Endothelial cell of umbilical vein (primary cell): ENCODE measurements around the gene EEF1G. TPM values are rescaled to one million over a fixed set of nuclear protein-coding genes. Genes with fewer than 3 reads are reported as not detected.

Experiments used
- BruUV-seq: library from RNA; stranded (reverse); fragments of 400-500 nt; replicated peaks from 2 replicates; lab custom pipeline; 2021; lab: Mats Ljungman, UMichigan
- CTCF ChIA-PET: fragments of 300-600, 350-600 bp; sonication (Branson Sonifier 250); formaldehyde crosslinking; loops from one replicate; lab custom pipeline; 2021; ENCODE audit warnings: antibody characterized with exemption, inconsistent platforms; lab: Charles Lee
- POLR2A ChIA-PET: fragments of 300-600, 350-600 bp; sonication (Branson Sonifier 250); formaldehyde crosslinking; loops from one replicate; lab custom pipeline; 2021; ENCODE audit warnings: antibody characterized with exemption, inconsistent platforms; lab: Charles Lee
- DNase-seq: peaks from one replicate; pipeline ENCODE4 v3.0.0-alpha.2; 2011; ENCODE audit warnings: low read depth, low spot score
- FAIRE-seq: peaks from 2 replicates; lab custom pipeline; 2011; peaks lifted over from hg19 to GRCh38; lab: Jason Lieb, UNC
- H2AFZ ChIP-seq: 2 replicates; pipeline ENCODE4 v1.6.0; 2012; ENCODE audit warnings: low read depth, low read length, control low read depth, inconsistent platforms
- H3K27ac ChIP-seq: 2 replicates; pipeline ENCODE4 v1.5.1; 2011; ENCODE audit warnings: low read depth, mild to moderate bottlenecking, control low read depth, low read length, moderate library complexity; ENCODE audit not compliant: insufficient read depth
- H3K27me3 ChIP-seq, 2 experiments: 2 replicates each; pipeline versions ENCODE4 v1.6.0 to v1.6.1; 2011; ENCODE audit warnings: low read length in 2 of 2, mixed read lengths in 1 of 2; ENCODE audit not compliant: control insufficient read depth in 2 of 2, insufficient read depth in 2 of 2
- H3K36me3 ChIP-seq, 2 experiments: 2 replicates in 1 of 2; 3 replicates in 1 of 2; pipeline ENCODE4 v1.5.1; 2011; ENCODE audit warnings: low read length in 2 of 2, mild to moderate bottlenecking in 1 of 2, moderate library complexity in 1 of 2; ENCODE audit not compliant: control insufficient read depth in 2 of 2, insufficient read depth in 2 of 2; ENCODE audit errors: extremely low read depth in 1 of 2
- H3K4me1 ChIP-seq: 3 replicates; pipeline ENCODE4 v1.5.1; 2011; ENCODE audit warnings: mild to moderate bottlenecking, low read length; ENCODE audit not compliant: control insufficient read depth, insufficient read depth; ENCODE audit errors: extremely low read depth
- H3K4me2 ChIP-seq: 2 replicates; pipeline ENCODE4 v1.6.1; 2011; ENCODE audit warnings: low read length, control low read depth, mixed read lengths; ENCODE audit not compliant: insufficient read depth
- H3K4me3 ChIP-seq, 3 experiments: fragments of 200-600 bp in 1 of 3; sonication (generic), shearing (Covaris generic) in 1 of 3; replicated peaks in 1 of 3; 2 replicates each; pipeline ENCODE4 v1.5.1; 2011 to 2016; ENCODE audit warnings: control low read depth in 3 of 3, low read length in 3 of 3, mild to moderate bottlenecking in 2 of 3, inconsistent platforms in 1 of 3, low read depth in 1 of 3, moderate library complexity in 1 of 3; ENCODE audit not compliant: insufficient read depth in 1 of 3
- H3K79me2 ChIP-seq: 2 replicates; pipeline ENCODE4 v1.6.0; 2012; ENCODE audit warnings: low read length, inconsistent platforms; ENCODE audit not compliant: control insufficient read depth, insufficient read depth
- H3K9ac ChIP-seq: replicated peaks from 2 replicates; pipeline ENCODE3; 2011; ENCODE audit warnings: low read length, control low read depth; ENCODE audit not compliant: insufficient read depth; ENCODE audit errors: extremely low read depth
- H3K9me1 ChIP-seq: replicated peaks from 3 replicates; pipeline ENCODE4 v1.6.0; 2011; ENCODE audit warnings: mild to moderate bottlenecking, low read length; ENCODE audit not compliant: control insufficient read depth, insufficient read depth; ENCODE audit errors: extremely low read depth
- H3K9me3 ChIP-seq: replicated peaks from 2 replicates; pipeline ENCODE4 v1.5.1; 2012; ENCODE audit warnings: low read length, inconsistent platforms; ENCODE audit not compliant: control insufficient read depth, insufficient read depth
- H4K20me1 ChIP-seq: replicated peaks from 2 replicates; pipeline ENCODE3; 2011; ENCODE audit warnings: mild to moderate bottlenecking, low read length; ENCODE audit not compliant: control insufficient read depth, insufficient read depth; ENCODE audit errors: extremely low read depth
- EZH2 ChIP-seq: IDR thresholded peaks from 2 replicates; pipeline ENCODE4 v1.6.1; 2012; ENCODE audit warnings: borderline replicate concordance, low read depth, mild to moderate bottlenecking, moderate library complexity, low read length, inconsistent platforms; ENCODE audit not compliant: severe bottlenecking
- GATA2 ChIP-seq: IDR thresholded peaks from 2 replicates; pipeline ENCODE4 v1.7.0; 2011; ENCODE audit warnings: low read depth, mild to moderate bottlenecking, moderate library complexity, mixed read lengths, low read length; ENCODE audit not compliant: insufficient read length, insufficient read depth
- MYC ChIP-seq: IDR thresholded peaks from one replicate; pipeline ENCODE4 v1.6.1; 2011; ENCODE audit warnings: mild to moderate bottlenecking, low read depth, low read length
- POLR2A ChIP-seq: IDR thresholded peaks from 2 replicates; pipeline ENCODE4 v1.6.1; 2012; ENCODE audit warnings: low read depth, mild to moderate bottlenecking, control low read depth, low read length
- dilution Hi-C: fragments of 300-500 bp; cut with MboI; formaldehyde crosslinking; loops from one replicate; pipeline ENCODE4 v1.15.0; 2019; ENCODE audit warnings: low sequenced_read_pairs; ENCODE audit not compliant: extremely low pct_ligation_motif_present
- intact Hi-C: fragments of 100-400 bp; cut with micrococcal nuclease; formaldehyde crosslinking; loops from one replicate; pipeline ENCODE4 v1.10.0; 2022
- polyA plus RNA-seq, 4 experiments: library from polyadenylated mRNA; depleted of rRNA in 3 of 4; stranded (reverse) in 3 of 4; unstranded in 1 of 4; fragments of >200 nt; gene quantifications; 2 replicates each; pipeline versions ENCODE4 v1.2.1 to v1.2.3, GENCODE V29; 2011 to 2012; ENCODE audit warnings: missing spikeins in 1 of 4
- total RNA-seq: library from RNA; stranded (reverse); gene quantifications from 2 replicates; pipeline ENCODE4 v1.2.3, GENCODE V29; 2021
- TF ChIP-seq, protein P1 (sequence below), 2 donors: IDR thresholded peaks; 1 replicate in 1 of 2; 2 replicates in 1 of 2; pipeline ENCODE4 v1.5.1; 2011; ENCODE audit warnings: low read length in 2 of 2, mild to moderate bottlenecking in 2 of 2, moderate library complexity in 2 of 2, control low read depth in 1 of 2, inconsistent platforms in 1 of 2, low read depth in 1 of 2; ENCODE audit not compliant: insufficient read depth in 1 of 2; ENCODE audit errors: extremely low read depth in 1 of 2
- TF ChIP-seq, protein P2 (sequence below): IDR thresholded peaks from 2 replicates; pipeline ENCODE4 v1.6.1; 2011; ENCODE audit not compliant: insufficient read depth, insufficient read length

Gene EEF1G
- total and polyA plus RNA-seq, 2 donors (not counting 3 experiments of a cell fraction or from before 2014, with no cell fraction given): 1,341 to 2,133 TPM

DNA sequence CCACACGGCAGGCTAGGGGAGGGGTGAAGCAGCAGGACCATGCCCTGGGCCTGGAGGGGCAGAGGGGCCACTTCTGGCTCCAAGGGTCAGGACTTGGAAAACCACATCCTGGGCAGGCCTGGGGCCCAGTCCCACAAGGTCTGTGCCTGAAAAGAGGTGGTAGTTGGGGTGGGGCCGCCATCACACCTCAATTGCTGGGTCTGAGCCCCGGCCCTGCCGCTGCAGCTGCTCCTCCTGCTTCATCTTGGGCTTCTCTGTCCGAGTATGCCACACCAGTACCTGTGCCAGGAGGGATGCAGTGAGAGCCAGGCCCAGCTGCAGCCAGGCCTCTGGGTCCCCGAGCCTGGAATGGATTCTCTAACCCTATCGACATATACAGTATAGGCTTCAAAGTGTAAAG, 41.8 kb upstream of the EEF1G start:
- H3K9me3 ChIP-seq: no peaks in the 10 kb centered on the region
- ChIA-PET CTCF (no interaction called here), POLR2A (no interaction called here)
- dilution Hi-C loops: no loop called here
- H3K9ac ChIP-seq: no peak overlapping the region
- H3K27me3 ChIP-seq: no peaks in the 10 kb centered on the region
- no peak for TF ChIP-seq EZH2
- no peak for TF ChIP-seq GATA2
- TF ChIP-seq, protein P1, sequence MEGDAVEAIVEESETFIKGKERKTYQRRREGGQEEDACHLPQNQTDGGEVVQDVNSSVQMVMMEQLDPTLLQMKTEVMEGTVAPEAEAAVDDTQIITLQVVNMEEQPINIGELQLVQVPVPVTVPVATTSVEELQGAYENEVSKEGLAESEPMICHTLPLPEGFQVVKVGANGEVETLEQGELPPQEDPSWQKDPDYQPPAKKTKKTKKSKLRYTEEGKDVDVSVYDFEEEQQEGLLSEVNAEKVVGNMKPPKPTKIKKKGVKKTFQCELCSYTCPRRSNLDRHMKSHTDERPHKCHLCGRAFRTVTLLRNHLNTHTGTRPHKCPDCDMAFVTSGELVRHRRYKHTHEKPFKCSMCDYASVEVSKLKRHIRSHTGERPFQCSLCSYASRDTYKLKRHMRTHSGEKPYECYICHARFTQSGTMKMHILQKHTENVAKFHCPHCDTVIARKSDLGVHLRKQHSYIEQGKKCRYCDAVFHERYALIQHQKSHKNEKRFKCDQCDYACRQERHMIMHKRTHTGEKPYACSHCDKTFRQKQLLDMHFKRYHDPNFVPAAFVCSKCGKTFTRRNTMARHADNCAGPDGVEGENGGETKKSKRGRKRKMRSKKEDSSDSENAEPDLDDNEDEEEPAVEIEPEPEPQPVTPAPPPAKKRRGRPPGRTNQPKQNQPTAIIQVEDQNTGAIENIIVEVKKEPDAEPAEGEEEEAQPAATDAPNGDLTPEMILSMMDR (IDR thresholded peaks at IDR 0.05; ENCODE audit: extremely low read depth in 1 of 2, insufficient read depth in 1 of 2, low read depth in 1 of 2, low read length in 2 of 2): no peak
- TF ChIP-seq, protein P2, sequence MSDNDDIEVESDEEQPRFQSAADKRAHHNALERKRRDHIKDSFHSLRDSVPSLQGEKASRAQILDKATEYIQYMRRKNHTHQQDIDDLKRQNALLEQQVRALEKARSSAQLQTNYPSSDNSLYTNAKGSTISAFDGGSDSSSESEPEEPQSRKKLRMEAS: no peak
- TF ChIP-seq MYC: no peak
- no peak for TF ChIP-seq POLR2A
- intact Hi-C loops: no loop called here
- no peak overlapping the region for H3K4me3 ChIP-seq
- H4K20me1 ChIP-seq: no peaks in the 10 kb centered on the region
- no peak overlapping the region for H2AFZ ChIP-seq
- H3K36me3 ChIP-seq: peaks cover 0 to 6% of the 10 kb centered on the region in 2 experiments
- H3K4me2 ChIP-seq: no peak overlapping the region
- no TSS peak for BruUV-seq
- no peak overlapping the region for H3K27ac ChIP-seq
- FAIRE-seq (no peak), DNase-seq (no peak)
- H3K9me1 ChIP-seq: no peaks in the 10 kb centered on the region
- peaks cover 12% of the 10 kb centered on the region for H3K79me2 ChIP-seq
- peaks cover 19% of the 10 kb centered on the region for H3K4me1 ChIP-seq
